ENCODE results near the gene CMTM4.

GRCh38 chr16:66634527-66635196 lies 61.9 kb downstream of the CMTM4 start:
- no peak for TF ChIP-seq CTCF (IDR thresholded peaks at IDR 0.05)
- TF ChIP-seq POLR2A (IDR thresholded peaks at IDR 0.05): no peak
